ENCODE data around the gene CDR2L.
"Not testable (repeated sequence)": the region's sequence is repeated elsewhere in the genome, so short reads cannot be mapped to it uniquely, and the experiment has no call there.

Gene CDR2L

DNA sequence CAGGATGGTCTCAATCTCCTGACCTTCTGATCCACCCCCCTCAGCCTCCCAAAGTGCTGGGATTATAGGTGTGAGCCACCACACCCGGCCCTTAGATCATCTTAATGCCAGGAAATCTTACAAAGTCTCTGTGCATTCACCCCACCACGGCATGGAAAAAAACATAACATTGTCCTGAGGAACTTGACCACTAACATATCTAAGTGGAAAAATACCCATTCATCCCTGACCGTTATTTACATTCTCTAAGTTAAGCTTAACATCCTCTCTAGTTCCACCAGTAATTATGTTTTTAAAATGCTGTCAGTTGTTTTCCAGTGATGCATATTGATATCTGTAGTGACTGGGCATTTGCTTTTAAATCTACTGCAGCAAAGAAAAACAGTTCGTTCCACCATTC is 11.5 kb upstream of the CDR2L start:
- no peaks in the 10 kb centered on the region for H3K9me3 ChIP-seq (ENCODE audit: control insufficient read depth, low read depth, low read length)
- no peaks in the 10 kb centered on the region for H3K4me1 ChIP-seq (ENCODE audit: control insufficient read depth, low read depth, low read length)
- no peak overlapping the region for H3K9ac ChIP-seq (ENCODE audit: low read length)
- no peaks in the 10 kb centered on the region for H3K36me3 ChIP-seq (ENCODE audit: control insufficient read depth, low read depth, low read length)
- no peak overlapping the region for H3K4me3 ChIP-seq (ENCODE audit: low read length)
- H3K27ac ChIP-seq (ENCODE audit: low read length): no peak overlapping the region
- H3K27me3 ChIP-seq (ENCODE audit: control insufficient read depth, insufficient read depth, low read length): peaks cover 52% of the 10 kb centered on the region

DNA sequence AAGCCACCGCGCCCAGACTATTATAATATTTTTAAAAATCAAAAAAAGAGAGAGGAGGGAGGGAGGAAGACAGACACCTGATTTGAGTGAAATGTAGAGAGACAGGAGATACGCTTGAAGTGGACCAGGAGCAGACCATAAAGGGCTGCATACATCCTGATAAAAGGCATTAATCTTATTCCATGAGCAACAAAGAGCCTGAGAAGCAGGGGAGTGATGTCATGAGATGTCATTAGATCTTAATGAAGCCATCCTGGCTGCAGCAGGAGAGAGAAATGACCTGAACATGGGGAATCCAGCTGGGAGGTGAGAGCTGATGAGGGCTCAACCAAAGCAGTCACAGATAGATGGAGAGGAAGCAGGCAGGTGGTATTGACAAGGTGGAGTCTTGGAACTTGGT is 9.6 kb upstream of the CDR2L start:
- peaks cover 33% of the 10 kb centered on the region for H3K27me3 ChIP-seq (ENCODE audit: control insufficient read depth, insufficient read depth, low read length)
- H3K4me3 ChIP-seq (ENCODE audit: low read length): no peak overlapping the region
- peaks cover 6% of the 10 kb centered on the region for H3K4me1 ChIP-seq (ENCODE audit: control insufficient read depth, low read depth, low read length)
- no peaks in the 10 kb centered on the region for H3K9me3 ChIP-seq (ENCODE audit: control insufficient read depth, low read depth, low read length)
- H3K9ac ChIP-seq (ENCODE audit: low read length): no peak overlapping the region
- H3K36me3 ChIP-seq (ENCODE audit: control insufficient read depth, low read depth, low read length): no peaks in the 10 kb centered on the region
- no peak overlapping the region for H3K27ac ChIP-seq (ENCODE audit: low read length)

DNA sequence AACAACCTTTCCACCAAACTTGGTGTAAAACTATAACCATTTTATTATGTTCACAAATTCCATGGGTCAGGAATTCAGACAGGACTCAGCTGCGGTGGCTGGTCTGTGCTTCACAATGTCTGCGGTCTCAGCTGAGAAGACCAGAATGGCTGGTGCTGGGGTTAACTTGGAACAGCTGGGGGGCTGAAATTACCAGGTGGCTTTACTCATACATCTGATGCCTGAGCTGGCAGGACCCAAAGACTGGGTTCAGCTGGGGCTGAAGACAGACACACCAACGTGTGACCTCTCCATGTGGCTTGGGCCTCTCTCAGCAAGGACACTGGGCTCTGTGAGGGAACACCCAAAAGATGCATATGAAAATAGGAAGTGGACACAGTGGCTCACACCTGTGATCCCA is 9.2 kb upstream of the CDR2L start:
- Histone ChIP-seq H3K4me1 (ENCODE audit: control insufficient read depth, low read depth, low read length) (peaks cover 6% of the 10 kb centered on the region), H3K27ac (ENCODE audit: low read length) (no peak overlapping the region), H3K27me3 (ENCODE audit: control insufficient read depth, insufficient read depth, low read length) (peaks cover 29% of the 10 kb centered on the region), H3K9ac (ENCODE audit: low read length) (no peak overlapping the region), H3K36me3 (ENCODE audit: control insufficient read depth, low read depth, low read length) (no peaks in the 10 kb centered on the region), H3K9me3 (ENCODE audit: control insufficient read depth, low read depth, low read length) (no peaks in the 10 kb centered on the region), H3K4me3 (ENCODE audit: low read length) (no peak overlapping the region)

DNA sequence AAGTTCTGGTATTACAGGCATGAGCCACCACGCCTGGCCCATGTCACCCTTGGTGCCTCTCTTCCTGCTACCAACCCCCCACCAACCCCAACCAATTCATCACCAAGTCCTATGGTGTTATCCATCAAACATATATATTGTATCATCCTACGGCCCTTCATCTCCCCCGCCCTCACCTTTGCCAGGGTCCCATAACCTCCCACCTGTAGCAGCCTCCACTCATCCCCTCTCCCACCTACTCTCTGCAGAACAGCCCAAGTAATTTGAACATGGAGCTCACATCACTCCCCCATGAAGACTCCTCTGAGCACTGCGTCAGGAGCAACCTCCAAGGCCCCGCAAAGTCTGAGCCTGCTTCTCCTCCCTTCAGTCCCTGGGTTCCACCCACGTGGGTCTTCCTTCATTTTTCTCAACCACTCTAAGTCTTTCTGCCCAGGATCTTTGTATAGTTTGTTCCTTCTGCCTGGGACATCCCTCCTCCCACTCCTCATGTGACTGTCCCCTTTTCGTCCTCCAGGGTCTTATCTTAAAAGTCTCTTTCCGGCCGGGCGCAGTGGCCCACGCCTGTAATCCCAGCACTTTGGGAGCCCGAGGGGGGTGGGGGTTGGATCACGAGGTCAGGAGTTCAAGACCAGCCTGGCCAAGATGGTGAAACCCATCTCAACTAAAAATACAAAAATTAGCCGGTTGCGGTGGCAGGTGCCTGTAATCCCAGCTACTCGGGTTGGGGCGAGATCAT is 7.9 kb upstream of the CDR2L start:
- Histone ChIP-seq H3K9me3 (ENCODE audit: control insufficient read depth, low read depth, low read length) (no peaks in the 10 kb centered on the region), H3K4me3 (ENCODE audit: low read length) (no peak overlapping the region), H3K27me3 (ENCODE audit: control insufficient read depth, insufficient read depth, low read length) (peaks cover 15% of the 10 kb centered on the region), H3K27ac (ENCODE audit: low read length) (no peak overlapping the region), H3K36me3 (ENCODE audit: control insufficient read depth, low read depth, low read length) (no peaks in the 10 kb centered on the region), H3K9ac (ENCODE audit: low read length) (no peak overlapping the region), H3K4me1 (ENCODE audit: control insufficient read depth, low read depth, low read length) (peaks cover 6% of the 10 kb centered on the region)

DNA sequence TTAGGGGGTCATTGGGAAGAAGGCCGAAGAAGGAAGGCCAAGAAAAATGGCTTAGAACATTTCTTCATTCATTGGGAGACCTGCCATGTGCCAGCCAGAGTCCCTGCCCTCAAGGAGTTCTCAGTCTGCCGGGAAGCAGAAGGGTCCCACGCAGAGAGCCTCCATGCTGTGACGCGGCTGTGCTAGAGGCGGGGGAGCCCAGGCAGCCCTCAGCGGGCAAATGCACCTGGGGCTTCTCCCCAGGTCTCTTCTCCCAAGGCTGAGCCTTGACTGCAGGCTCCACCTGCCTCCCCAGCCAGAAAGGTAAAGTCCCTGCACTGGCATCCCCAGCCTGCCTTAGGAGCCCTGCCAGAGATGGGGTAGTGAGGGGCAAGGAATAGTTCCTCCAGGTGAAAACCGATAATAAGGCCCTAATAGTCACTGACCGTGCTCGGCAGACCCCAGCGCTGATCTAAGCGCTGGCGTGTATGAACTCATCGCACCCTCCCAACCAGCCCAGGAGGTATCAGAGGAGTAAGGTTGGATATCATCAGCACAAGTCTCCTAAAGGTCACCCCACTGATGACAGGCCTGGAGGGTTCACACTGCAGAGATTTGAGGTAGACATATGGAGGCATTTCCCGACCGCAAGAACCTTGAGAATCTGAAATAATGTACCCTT is 6.0 kb upstream of the CDR2L start:
- no peak overlapping the region for H3K27ac ChIP-seq (ENCODE audit: low read length)
- peak overlapping the region; percentile 76 for H3K9ac ChIP-seq (ENCODE audit: low read length)

DNA sequence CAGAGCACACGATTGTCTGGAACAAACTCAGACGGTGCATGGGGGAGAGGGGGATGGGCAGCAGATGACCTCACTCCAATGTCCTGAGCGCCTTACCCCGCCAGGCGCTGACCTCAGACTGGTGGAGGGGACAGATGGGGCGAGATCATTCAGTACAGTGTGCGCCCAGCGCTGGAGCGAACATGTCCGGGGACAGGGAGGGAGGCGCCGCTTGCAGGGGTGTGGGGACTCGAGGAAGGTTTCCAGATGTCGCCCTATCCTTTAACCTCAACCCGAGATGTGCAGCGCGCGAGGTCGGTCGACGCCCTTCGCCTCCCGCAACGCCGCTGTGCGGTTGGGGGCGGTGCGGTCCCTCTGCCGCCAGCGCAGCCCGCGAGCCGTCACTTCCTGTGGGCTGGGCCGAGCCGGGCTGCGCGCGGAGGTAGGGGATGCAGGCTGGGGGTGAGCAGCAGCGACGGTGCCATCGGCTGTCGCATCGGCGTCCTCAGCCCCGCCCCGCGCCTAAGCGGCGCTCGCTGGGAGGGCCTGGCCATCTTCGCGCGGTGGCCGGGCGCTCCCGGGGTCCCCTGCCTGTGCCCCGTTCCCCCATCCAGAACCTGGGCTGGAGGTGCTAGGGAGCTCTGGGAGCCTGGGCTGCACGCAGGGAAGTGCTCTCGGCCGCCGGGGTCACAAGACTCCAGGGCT is 5.3 kb upstream of the CDR2L start:
- H3K36me3 ChIP-seq (ENCODE audit: control insufficient read depth, low read depth, low read length): no peaks in the 10 kb centered on the region
- H3K27ac ChIP-seq (ENCODE audit: low read length): no peak overlapping the region
- H3K9ac ChIP-seq (ENCODE audit: low read length): peak overlapping the region; percentile 76

More for the DNA sequence above, 6.0 kb upstream of the CDR2L start:
- Histone ChIP-seq H3K4me1 (ENCODE audit: control insufficient read depth, low read depth, low read length) (peaks cover 6% of the 10 kb centered on the region), H3K36me3 (ENCODE audit: control insufficient read depth, low read depth, low read length) (no peaks in the 10 kb centered on the region), H3K9me3 (ENCODE audit: control insufficient read depth, low read depth, low read length) (no peaks in the 10 kb centered on the region), H3K4me3 (ENCODE audit: low read length) (peak overlapping the region; percentile 92), H3K27me3 (ENCODE audit: control insufficient read depth, insufficient read depth, low read length) (no peaks in the 10 kb centered on the region)

DNA sequence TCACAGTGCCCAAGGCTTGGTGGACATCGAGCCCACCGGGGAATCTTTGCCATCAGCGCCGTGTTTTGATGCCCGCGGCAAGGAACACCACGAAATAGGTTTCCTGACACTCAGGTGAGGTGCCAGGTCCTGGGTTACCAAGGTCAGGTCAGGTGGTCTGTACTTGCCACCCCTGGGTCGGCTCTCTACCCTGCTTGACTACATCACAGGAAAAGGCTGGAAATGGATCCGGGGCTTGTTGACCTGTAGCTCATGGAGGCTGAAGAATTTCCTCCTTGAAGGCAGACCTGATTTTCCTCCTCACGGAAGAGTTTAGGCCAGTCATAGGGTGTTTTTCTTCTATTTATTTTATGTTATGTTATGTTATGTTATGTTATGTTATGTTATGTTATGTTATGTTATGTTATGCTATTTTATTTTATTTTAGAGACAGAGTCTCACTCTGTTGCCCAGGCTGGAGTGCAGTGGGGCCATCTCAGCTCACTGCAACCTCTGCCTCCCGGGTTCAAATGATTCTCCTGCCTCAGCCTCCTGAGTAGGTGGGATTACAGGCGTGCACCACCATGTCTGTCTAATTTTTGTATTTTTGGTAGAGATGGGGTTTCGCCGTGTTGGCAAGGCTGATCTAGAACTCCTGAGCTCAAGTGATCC is 4.6 kb upstream of the CDR2L start:
- H3K9ac ChIP-seq (ENCODE audit: low read length): peak overlapping the region; percentile 76
- H3K4me3 ChIP-seq (ENCODE audit: low read length): peak overlapping the region; percentile 92
- not testable (repeated sequence) for H3K4me1 ChIP-seq (ENCODE audit: control insufficient read depth, low read depth, low read length); H3K27me3 ChIP-seq (ENCODE audit: control insufficient read depth, insufficient read depth, low read length); H3K27ac ChIP-seq (ENCODE audit: low read length); H3K9me3 ChIP-seq (ENCODE audit: control insufficient read depth, low read depth, low read length); H3K36me3 ChIP-seq (ENCODE audit: control insufficient read depth, low read depth, low read length)

More for the DNA sequence above, 5.3 kb upstream of the CDR2L start:
- Histone ChIP-seq H3K4me3 (ENCODE audit: low read length) (peak overlapping the region; percentile 92), H3K27me3 (ENCODE audit: control insufficient read depth, insufficient read depth, low read length) (no peaks in the 10 kb centered on the region), H3K9me3 (ENCODE audit: control insufficient read depth, low read depth, low read length) (no peaks in the 10 kb centered on the region), H3K4me1 (ENCODE audit: control insufficient read depth, low read depth, low read length) (peaks cover 9% of the 10 kb centered on the region)

DNA sequence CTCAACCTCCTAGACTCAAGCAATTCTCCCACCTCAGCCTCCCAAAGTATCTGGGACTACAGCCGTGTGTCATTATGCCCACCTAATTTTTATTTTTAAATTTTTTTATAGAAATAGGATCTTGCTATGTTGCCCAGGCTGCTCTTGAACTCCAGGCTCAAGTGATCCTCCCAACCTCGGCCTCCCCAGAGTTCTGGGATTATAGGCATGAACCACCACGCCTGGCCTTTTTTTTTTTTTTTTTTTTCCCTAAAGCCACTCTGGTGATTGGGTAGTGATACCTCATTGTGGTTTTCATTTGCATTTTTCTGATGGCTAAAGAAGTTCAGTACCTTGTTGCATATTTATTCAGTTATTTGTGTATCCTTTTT is 1.2 kb upstream of the CDR2L start:
- no peak overlapping the region for H3K27ac ChIP-seq (ENCODE audit: low read length)
- H3K36me3 ChIP-seq (ENCODE audit: control insufficient read depth, low read depth, low read length): no peaks in the 10 kb centered on the region
- H3K4me1 ChIP-seq (ENCODE audit: control insufficient read depth, low read depth, low read length): peaks cover 16% of the 10 kb centered on the region
- no peak overlapping the region for H3K9ac ChIP-seq (ENCODE audit: low read length)
- H3K4me3 ChIP-seq (ENCODE audit: low read length): no peak overlapping the region
- no peaks in the 10 kb centered on the region for H3K27me3 ChIP-seq (ENCODE audit: control insufficient read depth, insufficient read depth, low read length)
- H3K9me3 ChIP-seq (ENCODE audit: control insufficient read depth, low read depth, low read length): no peaks in the 10 kb centered on the region

DNA sequence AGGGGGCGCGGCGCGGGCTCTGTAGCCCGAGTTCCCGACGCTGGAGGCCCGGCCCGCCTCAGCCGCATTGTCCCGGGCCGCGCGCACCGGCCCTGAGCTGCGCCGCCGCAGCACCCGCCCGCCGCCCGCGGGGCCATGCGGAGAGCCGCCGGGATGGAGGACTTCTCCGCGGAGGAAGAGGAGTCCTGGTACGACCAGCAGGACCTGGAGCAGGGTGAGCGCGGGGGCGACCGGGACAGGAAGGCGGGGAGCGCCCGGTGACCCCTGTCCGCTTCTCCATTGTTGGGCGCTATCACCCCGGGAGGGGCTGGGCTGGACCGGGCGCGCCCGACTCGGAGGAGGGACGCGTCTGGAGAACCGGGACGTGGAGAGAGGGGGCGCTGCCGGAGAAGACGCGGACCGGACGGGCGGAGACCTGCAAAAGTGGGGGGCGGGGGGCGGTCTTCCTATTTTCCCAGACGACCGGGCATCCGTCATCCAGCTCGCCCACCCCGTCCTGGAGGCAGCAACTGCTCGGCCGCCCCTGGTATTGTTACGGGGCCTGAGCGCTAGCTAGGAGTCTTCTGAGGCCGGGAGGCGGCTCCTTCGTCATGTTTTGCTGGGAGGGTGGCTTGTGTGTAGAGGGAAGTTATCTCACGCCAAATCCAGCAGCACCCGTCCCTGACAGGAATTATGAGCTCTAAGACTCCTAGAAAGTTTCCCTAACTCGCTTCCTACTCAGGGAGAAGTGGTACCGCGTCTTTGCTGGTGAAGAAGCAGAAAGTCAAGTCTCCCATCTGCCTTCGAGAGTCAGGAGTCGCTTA is 678 bp downstream of the CDR2L start:
- peak overlapping the region; percentile 88 for H3K4me3 ChIP-seq (ENCODE audit: low read length)
- H3K9ac ChIP-seq (ENCODE audit: low read length): peak overlapping the region; percentile 70
- peaks cover 10% of the 10 kb centered on the region for H3K4me1 ChIP-seq (ENCODE audit: control insufficient read depth, low read depth, low read length)
- no peaks in the 10 kb centered on the region for H3K9me3 ChIP-seq (ENCODE audit: control insufficient read depth, low read depth, low read length)
- no peaks in the 10 kb centered on the region for H3K36me3 ChIP-seq (ENCODE audit: control insufficient read depth, low read depth, low read length)
- H3K27me3 ChIP-seq (ENCODE audit: control insufficient read depth, insufficient read depth, low read length): no peaks in the 10 kb centered on the region
- H3K27ac ChIP-seq (ENCODE audit: low read length): no peak overlapping the region

DNA sequence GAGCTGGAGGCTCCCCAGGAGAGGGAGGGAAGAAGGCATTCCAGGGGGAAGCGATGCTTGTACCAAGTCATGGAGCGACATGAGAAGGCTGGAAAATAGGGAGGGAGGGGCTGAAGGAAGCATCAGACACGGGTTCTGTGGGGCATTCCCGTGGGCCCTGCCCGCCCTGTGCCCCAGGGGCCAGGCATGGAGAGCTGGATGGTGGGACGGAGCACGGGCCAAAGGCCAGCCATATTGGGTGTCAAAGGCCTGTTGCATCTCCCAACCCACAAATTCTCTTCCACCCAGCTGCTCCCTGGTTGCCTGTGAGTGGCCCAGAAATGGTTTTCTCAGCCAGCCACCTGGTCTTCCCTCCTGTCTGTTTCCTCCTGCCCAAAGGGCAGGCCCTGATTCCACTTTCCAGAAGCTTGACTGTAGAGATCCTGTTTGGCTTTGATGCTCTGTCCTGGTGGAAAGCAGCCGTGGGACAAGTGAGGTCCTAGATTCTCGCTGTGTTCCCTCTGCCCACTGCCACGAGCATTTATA is 3.2 kb downstream of the CDR2L start:
- Histone ChIP-seq H3K4me3 (ENCODE audit: low read length) (no peak overlapping the region), H3K4me1 (ENCODE audit: control insufficient read depth, low read depth, low read length) (peaks cover 10% of the 10 kb centered on the region), H3K27me3 (ENCODE audit: control insufficient read depth, insufficient read depth, low read length) (no peaks in the 10 kb centered on the region), H3K27ac (ENCODE audit: low read length) (no peak overlapping the region), H3K9me3 (ENCODE audit: control insufficient read depth, low read depth, low read length) (no peaks in the 10 kb centered on the region), H3K36me3 (ENCODE audit: control insufficient read depth, low read depth, low read length) (no peaks in the 10 kb centered on the region), H3K9ac (ENCODE audit: low read length) (no peak overlapping the region)

DNA sequence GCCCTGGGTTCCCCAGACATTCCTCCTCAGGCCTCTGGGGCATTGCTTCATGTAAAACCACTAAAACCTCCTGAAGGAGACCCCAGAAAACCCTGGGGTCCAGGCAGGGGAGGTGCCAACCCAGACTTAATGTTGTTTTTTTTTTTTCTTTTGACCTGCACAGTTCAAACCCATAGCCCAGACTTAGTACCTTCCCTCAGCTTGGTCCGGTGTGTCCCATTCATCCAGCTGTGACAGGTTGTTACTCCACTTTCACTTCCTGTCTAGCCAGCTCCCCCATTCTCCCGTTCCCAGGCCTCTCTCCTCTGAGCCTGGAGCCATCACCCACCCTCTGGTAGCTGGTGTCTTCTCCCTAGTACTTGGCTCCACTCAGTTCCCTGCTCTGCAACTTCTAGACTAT is 4.8 kb downstream of the CDR2L start:
- no peaks in the 10 kb centered on the region for H3K9me3 ChIP-seq (ENCODE audit: control insufficient read depth, low read depth, low read length)
- H3K4me3 ChIP-seq (ENCODE audit: low read length): no peak overlapping the region
- H3K9ac ChIP-seq (ENCODE audit: low read length): no peak overlapping the region
- H3K27me3 ChIP-seq (ENCODE audit: control insufficient read depth, insufficient read depth, low read length): no peaks in the 10 kb centered on the region
- no peaks in the 10 kb centered on the region for H3K36me3 ChIP-seq (ENCODE audit: control insufficient read depth, low read depth, low read length)
- H3K4me1 ChIP-seq (ENCODE audit: control insufficient read depth, low read depth, low read length): peaks cover 7% of the 10 kb centered on the region
- no peak overlapping the region for H3K27ac ChIP-seq (ENCODE audit: low read length)
